CD4-positive, alpha-beta T cell (primary cell): ENCODE measurements around the gene SSH2. TPM values are rescaled to one million over a fixed set of nuclear protein-coding genes. Genes with fewer than 3 reads are reported as not detected.

ENCODE experiments used
- ATAC-seq: fragments of 200-7000 bp; cut with Tn5 transposase; one replicate; pipeline ENCODE4 v1.10.0; 2022; ENCODE audit warnings: mild to moderate bottlenecking; ENCODE audit not compliant: poor library complexity
- CTCF ChIA-PET: fragments of 350-600 bp; sonication (Branson Sonifier 250); formaldehyde crosslinking; loops from one replicate; lab custom pipeline; 2021; ENCODE audit warnings: antibody characterized with exemption, inconsistent platforms; lab: Charles Lee
- POLR2A ChIA-PET: fragments of 350-600 bp; sonication (Branson Sonifier 250); formaldehyde crosslinking; loops from one replicate; lab custom pipeline; 2021; ENCODE audit warnings: antibody characterized with exemption, inconsistent platforms; lab: Charles Lee
- DNase-seq, 14 experiments: peaks; one replicate each; pipeline ENCODE4 v3.0.0-alpha.2; 2013 to 2020; ENCODE audit warnings: mixed read lengths in 2 of 14
- H3K27ac ChIP-seq, 2 donors: one replicate each; pipeline versions ENCODE4 v1.5.1 to v1.7.0; 2013; ENCODE audit warnings: low read length in 2 of 2, low read depth in 1 of 2, mild to moderate bottlenecking in 1 of 2
- H3K27me3 ChIP-seq, 2 experiments: 1 replicate in 1 of 2; 2 replicates in 1 of 2; pipeline versions ENCODE4 v1.6.1 to v1.7.0; 2013; ENCODE audit warnings: low read length in 2 of 2, control low read depth in 1 of 2, mild to moderate bottlenecking in 1 of 2, moderate library complexity in 1 of 2; ENCODE audit not compliant: insufficient read depth in 2 of 2, control insufficient read depth in 1 of 2
- H3K36me3 ChIP-seq: one replicate; pipeline ENCODE4 v1.6.1; 2013; ENCODE audit warnings: low read length, control low read depth; ENCODE audit not compliant: insufficient read depth
- H3K4me1 ChIP-seq: one replicate; pipeline ENCODE4 v1.6.1; 2013; ENCODE audit warnings: low read length, control low read depth; ENCODE audit not compliant: insufficient read depth
- H3K4me3 ChIP-seq: one replicate; pipeline ENCODE4 v1.5.1; 2013; ENCODE audit warnings: mild to moderate bottlenecking, low read length, moderate library complexity
- H3K9me3 ChIP-seq, 2 experiments: 1 replicate in 1 of 2; 2 replicates in 1 of 2; pipeline versions ENCODE4 v1.6.1 to v1.7.0; 2013; ENCODE audit warnings: low read length in 2 of 2, mild to moderate bottlenecking in 2 of 2, control low read depth in 1 of 2, moderate library complexity in 1 of 2; ENCODE audit not compliant: control insufficient read depth in 1 of 2, insufficient read depth in 1 of 2
- H3K27ac Mint-ChIP-seq: one replicate; pipeline ENCODE4 v1.8.0; 2020; ENCODE audit warnings: mixed read lengths
- H3K27me3 Mint-ChIP-seq: one replicate; pipeline ENCODE4 v1.8.0; 2021; ENCODE audit warnings: mixed read lengths
- H3K36me3 Mint-ChIP-seq: one replicate; pipeline ENCODE4 v1.8.0; 2021; ENCODE audit warnings: low read depth, mixed read lengths
- H3K4me1 Mint-ChIP-seq: one replicate; pipeline ENCODE4 v1.8.0; 2021; ENCODE audit warnings: low read depth, mixed read lengths
- H3K4me3 Mint-ChIP-seq: one replicate; pipeline ENCODE4 v1.8.0; 2020; ENCODE audit warnings: mild to moderate bottlenecking, mixed read lengths
- H3K9me3 Mint-ChIP-seq: one replicate; pipeline ENCODE4 v1.8.0; 2020; ENCODE audit warnings: mixed read lengths
- intact Hi-C, 2 experiments: fragments of 100-400 bp; cut with DNase I in 1 of 2; cut with micrococcal nuclease in 1 of 2; formaldehyde crosslinking; loops; one replicate each; pipeline versions ENCODE4 v1.15.1 to v1.9.0; 2023 to 2025; cut with DNase I, micrococcal nuclease
- total RNA-seq, 174 experiments: library from RNA in 2 of 174; stranded (reverse) in 2 of 174; gene quantifications; one replicate each; pipeline ENCODE4 v1.2.3 and lab custom pipeline; 2021 to 2026
- TF ChIP-seq, protein P1 (sequence below): fragments of 200-600 bp; IDR thresholded peaks from one replicate; pipeline ENCODE4 v1.8.0; 2022; ENCODE audit warnings: antibody characterized with exemption, mild to moderate bottlenecking

SSH2 gene
- total RNA-seq, 2 experiments from 2014 or later: 73.4 to 81.5 TPM

DNA sequence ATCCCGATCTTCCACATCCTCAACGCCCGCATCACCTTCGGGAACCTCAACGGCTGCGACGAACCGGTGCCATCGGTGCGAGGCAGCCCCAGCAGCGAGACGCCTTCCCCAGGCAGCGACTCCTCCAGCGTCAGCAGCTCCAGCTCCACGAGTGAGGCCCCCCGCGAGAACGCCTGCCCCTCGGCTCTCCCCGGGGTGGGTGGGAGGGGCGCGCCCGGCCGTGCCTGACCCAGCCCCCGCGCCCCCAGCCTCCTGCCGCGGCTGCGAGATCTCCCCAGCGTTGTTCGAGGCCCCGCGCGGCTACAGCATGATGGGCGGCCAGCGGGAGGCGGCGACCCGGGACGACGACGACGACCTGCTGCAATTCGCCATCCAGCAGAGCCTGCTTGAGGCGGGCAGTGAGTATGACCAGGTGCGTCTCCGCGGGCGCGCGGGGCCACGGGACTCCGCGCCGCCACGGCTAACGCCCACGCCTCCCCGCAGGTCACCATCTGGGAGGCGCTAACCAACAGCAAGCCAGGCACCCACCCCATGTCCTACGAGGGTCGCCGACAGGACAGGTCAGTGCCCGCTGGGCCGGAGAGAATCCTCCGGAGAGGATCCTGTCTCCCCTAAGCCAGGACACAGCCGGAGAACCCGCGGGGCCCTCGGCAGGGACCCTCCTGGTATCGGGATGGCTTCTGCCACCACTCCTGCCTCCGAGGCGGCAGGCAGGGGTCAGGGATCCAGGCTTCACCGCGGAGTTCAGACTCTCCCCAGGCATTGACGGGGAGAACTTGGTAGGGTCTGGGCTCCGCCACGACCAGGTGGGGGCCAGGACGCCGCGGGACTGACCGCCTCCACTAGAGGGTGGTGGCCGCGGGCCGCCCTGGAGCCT is 317.4 kb downstream of the SSH2 start:
- Mint-ChIP-seq H3K27me3 (no peaks in the 10 kb centered on the region), H3K4me3 (peak overlapping the region; percentile 42), H3K9me3 (no peaks in the 10 kb centered on the region), H3K27ac (no peak overlapping the region), H3K36me3 (no peaks in the 10 kb centered on the region), H3K4me1 (peaks cover 40% of the 10 kb centered on the region)
- intact Hi-C loops: loop anchor here (1.0 to 10.0 kb wide), 4 partner anchors 32 to 322 kb away; partner anchors contain the start of genes ABHD15 (in 2 of the 2), TP53I13 (in 2 of the 2) and SSH2 (in 1 of the 2)
- Histone ChIP-seq H3K36me3 (no peaks in the 10 kb centered on the region), H3K27me3 (no peaks in the 10 kb centered on the region), H3K27ac (no peak overlapping the region), H3K9me3 (no peaks in the 10 kb centered on the region), H3K4me1 (peaks cover 49% of the 10 kb centered on the region), H3K4me3 (peak overlapping the region; percentile 26)
- TF ChIP-seq, protein P1, sequence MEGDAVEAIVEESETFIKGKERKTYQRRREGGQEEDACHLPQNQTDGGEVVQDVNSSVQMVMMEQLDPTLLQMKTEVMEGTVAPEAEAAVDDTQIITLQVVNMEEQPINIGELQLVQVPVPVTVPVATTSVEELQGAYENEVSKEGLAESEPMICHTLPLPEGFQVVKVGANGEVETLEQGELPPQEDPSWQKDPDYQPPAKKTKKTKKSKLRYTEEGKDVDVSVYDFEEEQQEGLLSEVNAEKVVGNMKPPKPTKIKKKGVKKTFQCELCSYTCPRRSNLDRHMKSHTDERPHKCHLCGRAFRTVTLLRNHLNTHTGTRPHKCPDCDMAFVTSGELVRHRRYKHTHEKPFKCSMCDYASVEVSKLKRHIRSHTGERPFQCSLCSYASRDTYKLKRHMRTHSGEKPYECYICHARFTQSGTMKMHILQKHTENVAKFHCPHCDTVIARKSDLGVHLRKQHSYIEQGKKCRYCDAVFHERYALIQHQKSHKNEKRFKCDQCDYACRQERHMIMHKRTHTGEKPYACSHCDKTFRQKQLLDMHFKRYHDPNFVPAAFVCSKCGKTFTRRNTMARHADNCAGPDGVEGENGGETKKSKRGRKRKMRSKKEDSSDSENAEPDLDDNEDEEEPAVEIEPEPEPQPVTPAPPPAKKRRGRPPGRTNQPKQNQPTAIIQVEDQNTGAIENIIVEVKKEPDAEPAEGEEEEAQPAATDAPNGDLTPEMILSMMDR: no peak
- ChIA-PET POLR2A (interaction anchor here (0.6 to 2.0 kb wide), 5 partner anchors 19 to 45 kb away, joined by 3 to 9 read pairs (median 6); partner anchors contain the start of genes ABHD15, GIT1 and TP53I13), CTCF (interaction anchor here (0.5 to 6.5 kb wide), 16 partner anchors 11 to 169 kb away, joined by 3 to 96 read pairs (median 4); partner anchors contain the start of genes ABHD15, ANKRD13B and CORO6)
- no peak for ATAC-seq
- peak in 1 of 14 experiments; percentile 45 for DNase-seq

DNA sequence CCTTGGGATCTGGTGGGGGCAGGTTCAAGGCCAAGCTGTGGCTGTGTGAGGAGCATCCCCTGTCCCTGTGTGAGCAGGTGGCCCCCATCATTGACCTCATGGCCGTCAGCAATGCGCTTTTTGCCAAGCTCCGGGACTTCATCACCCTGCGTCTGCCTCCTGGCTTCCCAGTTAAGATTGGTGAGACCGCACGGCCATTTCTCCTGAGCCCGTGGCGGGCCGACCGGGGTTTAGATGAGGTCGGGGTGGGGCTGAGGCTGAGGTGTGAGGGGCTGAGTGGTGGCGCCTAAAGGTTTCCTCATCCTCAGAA is 318.0 kb downstream of the SSH2 start:
- H3K27ac Mint-ChIP-seq: no peak overlapping the region
- CTCF ChIA-PET: no interaction called here

DNA sequence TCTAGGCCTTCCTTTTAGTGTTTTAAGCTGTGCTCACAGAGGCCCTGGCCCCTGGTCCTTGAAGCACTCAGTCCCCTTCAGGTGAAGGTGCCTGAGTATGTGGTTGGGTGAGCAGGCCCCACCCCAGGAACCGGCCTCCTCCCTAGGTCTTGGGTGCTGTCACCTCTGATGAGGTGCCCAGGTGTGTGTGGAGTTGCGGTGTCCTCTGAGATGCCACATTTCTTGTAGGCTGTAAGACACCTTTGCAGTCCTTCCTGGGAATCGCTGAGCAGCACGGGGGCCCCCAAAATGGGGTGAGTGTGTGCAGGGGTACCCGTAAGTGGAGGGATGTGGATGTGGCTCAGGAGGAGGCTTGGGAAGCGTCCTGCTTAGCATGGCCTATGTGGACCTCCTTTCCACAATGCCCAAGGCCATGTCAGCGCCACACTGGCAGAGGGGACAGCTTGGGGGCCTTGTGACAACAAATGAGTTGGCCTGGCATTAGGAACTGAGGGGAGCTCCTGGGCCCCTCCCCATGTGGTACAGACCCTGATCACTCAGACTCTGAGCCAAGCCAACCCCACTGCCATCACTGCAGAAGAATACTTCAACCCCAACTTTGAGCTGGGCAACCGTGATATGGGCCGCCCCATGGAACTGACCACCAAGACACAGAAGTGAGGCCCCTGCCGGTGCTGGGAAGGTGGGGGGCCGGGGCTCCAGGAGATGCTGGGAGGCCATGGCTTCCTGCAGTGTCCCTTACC is 318.5 kb downstream of the SSH2 start:
- Mint-ChIP-seq H3K27ac (no peak overlapping the region), H3K4me3 (peak overlapping the region; percentile 20), H3K9me3 (no peaks in the 10 kb centered on the region), H3K36me3 (no peaks in the 10 kb centered on the region), H3K27me3 (no peaks in the 10 kb centered on the region), H3K4me1 (peaks cover 29% of the 10 kb centered on the region)
- ATAC-seq (no peak), DNase-seq (no peak)
- CTCF ChIA-PET: no interaction called here
- TF ChIP-seq, protein P1: no peak
- POLR2A ChIA-PET: no interaction called here
- intact Hi-C loops: loop anchor here (1.0 to 10.0 kb wide), 4 partner anchors 17 to 323 kb away; partner anchors contain the start of genes ABHD15 (in 2 of the 2), TP53I13 (in 2 of the 2) and SSH2 (in 1 of the 2)
- Histone ChIP-seq H3K9me3 (no peaks in the 10 kb centered on the region), H3K4me3 (no peak overlapping the region), H3K4me1 (peaks cover 38% of the 10 kb centered on the region), H3K27me3 (no peaks in the 10 kb centered on the region), H3K27ac (no peak overlapping the region), H3K36me3 (no peaks in the 10 kb centered on the region)

More for the DNA sequence above, 318.0 kb downstream of the SSH2 start:
- Mint-ChIP-seq H3K27me3 (no peaks in the 10 kb centered on the region), H3K4me1 (peaks cover 34% of the 10 kb centered on the region), H3K9me3 (no peaks in the 10 kb centered on the region), H3K4me3 (no peak overlapping the region), H3K36me3 (no peaks in the 10 kb centered on the region)
- Histone ChIP-seq H3K9me3 (no peaks in the 10 kb centered on the region), H3K36me3 (no peaks in the 10 kb centered on the region), H3K4me3 (no peak overlapping the region), H3K4me1 (peaks cover 44% of the 10 kb centered on the region), H3K27ac (no peak overlapping the region), H3K27me3 (no peaks in the 10 kb centered on the region)
- DNase-seq: peak in 1 of 14 experiments; percentile 29
- TF ChIP-seq, protein P1: no peak
- POLR2A ChIA-PET: no interaction called here
- ATAC-seq: no peak
- intact Hi-C loops: loop anchor here (5.0 to 10.0 kb wide), 3 partner anchors 47 to 323 kb away; partner anchors contain the start of genes ABHD15 (in 2 of the 2), TP53I13 (in 2 of the 2) and SSH2 (in 1 of the 2)
